GM18951 (cell line): ENCODE data around the gene ADAM10.

Experiments
- POLR2A ChIP-seq: IDR thresholded peaks from 4 replicates; pipeline ENCODE4 v1.6.1; 2011; ENCODE audit warnings: mild to moderate bottlenecking; ENCODE audit not compliant: insufficient read length, insufficient read depth; ENCODE audit errors: extremely low read depth
- in situ Hi-C: fragments of 300-500 bp; cut with MboI; formaldehyde crosslinking; loops from one replicate; pipeline ENCODE4 v1.12.0; 2022; ENCODE audit warnings: low sequenced_read_pairs, mixed read lengths, inconsistent platforms; ENCODE audit not compliant: unreplicated experiment

The ADAM10 gene

DNA sequence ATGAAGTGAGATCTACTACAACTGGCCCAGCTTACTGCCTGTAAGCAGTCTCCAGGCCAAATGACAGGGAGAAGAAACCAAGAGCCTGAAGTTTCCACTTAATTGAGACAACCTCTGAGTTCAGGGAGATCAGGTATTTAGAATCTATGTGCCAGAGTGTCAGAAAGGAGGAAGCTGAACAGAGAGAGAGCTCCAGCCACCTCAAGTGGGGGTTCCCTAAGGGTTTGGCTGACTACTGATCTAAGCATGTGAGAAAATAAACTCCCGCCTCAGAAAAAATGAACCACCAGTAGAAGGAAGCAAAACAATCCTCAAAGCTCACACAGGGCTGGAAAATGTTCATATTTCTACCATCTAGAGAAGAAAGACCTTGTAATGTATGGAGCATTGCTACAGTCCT is 25.0 kb downstream of the ADAM10 start:
- TF ChIP-seq POLR2A: no peak
- in situ Hi-C loops: no loop called here

DNA sequence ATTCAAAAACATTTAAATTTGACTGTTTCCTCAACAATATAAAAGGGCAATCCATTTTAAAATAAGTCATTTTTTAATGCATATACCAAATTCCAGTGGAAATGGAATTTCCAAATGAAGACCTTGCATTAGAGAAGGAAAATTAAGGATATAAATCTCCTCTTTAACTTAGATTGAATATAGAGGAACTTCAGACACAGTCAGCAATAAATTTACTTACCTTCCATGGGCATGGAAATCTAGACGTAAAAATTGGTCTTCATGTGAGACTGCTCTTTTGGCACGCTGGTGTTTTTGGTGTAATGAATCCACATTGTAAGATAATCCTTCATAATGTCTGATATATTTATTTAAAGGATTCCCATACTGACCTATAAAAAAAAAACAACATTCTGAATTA is 32.1 kb downstream of the ADAM10 start:
- no peak for TF ChIP-seq POLR2A
- in situ Hi-C loops: no loop called here

DNA sequence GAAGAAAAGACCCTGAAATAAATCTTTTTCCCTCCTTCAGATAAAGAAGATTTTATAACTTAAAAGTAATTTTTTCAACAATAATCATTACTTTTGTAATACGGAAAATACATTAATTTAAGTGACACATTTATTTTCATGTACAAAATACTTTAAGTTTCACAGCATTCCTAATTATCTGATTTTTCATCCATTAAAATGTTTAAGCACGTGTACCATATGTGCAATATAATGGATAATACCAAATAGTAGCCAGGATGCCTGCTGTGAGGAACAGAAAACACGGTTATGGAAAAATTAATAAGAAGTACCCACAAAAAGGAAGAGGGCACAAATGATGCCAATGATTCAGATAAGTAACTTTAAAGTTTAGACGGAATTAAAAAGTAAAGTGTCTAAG is 33.5 kb downstream of the ADAM10 start:
- no peak for TF ChIP-seq POLR2A
- in situ Hi-C loops: no loop called here

DNA sequence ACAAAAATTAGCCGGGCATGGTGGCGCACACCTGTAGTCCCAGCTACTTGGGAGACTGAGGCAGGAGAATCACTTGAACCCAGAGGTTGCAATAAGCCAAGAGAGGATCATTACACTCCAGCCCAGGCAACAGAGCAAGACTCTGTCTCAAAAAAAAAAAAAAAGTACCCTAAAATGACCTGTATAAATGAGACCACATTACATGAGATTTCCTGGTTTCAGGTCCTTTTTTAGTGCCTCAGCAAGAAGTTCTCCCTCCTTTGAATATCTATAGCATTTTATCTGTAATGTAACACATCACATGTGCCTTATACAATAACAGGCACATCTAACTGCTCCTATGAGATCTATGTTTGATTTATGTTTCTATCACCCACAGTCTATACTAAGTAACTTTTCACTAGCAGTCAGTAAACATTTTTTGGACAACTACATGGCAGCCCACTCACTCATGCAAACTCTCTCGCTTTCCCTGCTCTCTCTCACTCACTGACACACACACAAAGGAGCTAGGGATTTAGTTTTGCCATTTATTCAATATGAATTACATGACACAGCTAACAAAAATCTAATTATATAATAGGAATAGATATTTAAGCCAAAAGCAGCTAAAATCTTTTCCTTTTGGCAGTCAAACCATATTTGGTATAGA is 34.1 kb downstream of the ADAM10 start:
- in situ Hi-C loops: no loop called here
- TF ChIP-seq POLR2A: no peak

DNA sequence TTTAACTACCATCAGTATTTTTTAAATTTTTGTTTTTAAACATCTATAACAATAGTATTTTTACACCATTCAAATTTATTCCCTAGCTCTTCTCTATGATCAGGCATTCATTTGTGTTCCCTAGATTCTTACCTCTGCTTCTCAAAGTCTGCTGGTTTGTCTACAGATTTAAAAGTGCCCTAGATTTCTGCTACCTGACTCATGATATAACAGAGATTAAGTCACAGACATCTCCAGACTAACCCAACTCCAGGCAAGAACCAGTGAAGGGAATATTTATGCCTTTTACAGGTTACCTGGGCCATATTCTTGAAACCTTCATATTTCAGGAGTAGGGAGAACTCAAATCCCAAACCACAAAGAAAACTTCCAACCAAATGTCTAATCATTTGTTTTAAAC is 38.8 kb downstream of the ADAM10 start:
- in situ Hi-C loops: no loop called here
- no peak for TF ChIP-seq POLR2A

DNA sequence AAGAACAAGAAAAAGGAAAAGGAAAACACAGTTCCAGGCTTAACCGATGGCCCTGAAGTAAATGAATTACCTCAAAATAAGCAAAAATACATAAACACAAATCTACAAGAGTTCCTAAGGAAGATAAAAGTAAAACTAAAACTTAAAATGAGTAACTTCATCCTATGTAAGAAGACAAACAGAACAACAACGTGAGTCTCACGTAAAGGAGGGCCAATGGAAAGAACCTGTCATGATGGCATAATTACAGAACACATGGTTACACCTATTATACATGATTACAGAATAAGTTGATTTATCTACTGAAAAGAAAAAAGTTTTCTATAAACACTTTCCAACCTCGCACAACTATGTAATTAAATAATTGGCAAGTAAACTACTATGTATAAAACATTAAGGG is 42.1 kb downstream of the ADAM10 start:
- TF ChIP-seq POLR2A: no peak
- in situ Hi-C loops: no loop called here

DNA sequence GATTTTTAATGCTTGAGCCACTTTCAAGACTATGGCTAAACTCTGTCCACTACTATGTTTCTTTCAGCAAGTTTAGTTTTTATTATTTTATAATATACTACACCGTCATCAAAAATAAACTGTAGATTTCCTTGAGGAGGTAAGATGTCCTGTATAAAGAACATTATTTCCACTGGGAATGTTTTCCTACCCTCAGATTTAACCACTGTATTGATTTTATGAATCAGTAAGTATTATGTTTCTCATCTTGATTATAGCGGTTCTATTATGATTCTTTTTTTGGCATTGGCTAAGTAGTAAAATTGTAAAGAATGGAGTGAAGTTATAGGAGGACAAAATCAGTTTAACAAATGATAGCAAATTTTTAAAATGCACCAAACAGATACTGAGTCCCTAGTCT is 44.4 kb downstream of the ADAM10 start:
- in situ Hi-C loops: no loop called here
- TF ChIP-seq POLR2A: no peak

DNA sequence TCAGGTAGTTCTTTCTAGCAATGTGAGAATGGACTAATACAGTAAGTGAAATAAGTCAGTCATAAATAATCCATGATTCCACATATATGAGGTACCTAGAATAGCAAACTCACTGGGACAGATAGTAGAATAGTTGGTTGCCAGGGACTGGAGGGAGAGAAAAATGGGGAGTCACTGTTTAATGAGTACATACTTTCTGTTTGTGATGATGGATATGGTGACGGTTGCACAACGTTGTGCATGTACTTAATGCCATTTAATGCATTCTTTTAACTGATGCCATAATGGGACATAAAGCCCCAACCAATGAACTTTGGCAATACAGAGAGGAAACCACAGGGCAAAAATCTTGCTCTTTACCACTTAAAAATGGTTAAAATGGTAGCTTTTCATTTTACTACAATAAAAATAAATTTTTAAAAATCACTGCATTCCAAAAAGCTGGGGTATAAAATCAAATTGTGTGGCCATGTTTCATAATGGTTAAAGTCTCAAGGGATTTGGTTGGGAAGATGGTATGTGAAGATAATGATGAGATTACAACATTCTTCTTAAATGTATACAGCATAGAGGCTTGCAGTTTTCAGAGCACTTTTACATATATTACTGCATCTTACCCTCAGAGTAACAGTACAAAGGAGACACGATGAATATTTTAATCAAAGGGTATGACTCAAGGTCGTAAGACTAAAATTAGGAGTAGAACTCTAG is 45.2 kb downstream of the ADAM10 start:
- in situ Hi-C loops: no loop called here
- TF ChIP-seq POLR2A: no peak

DNA sequence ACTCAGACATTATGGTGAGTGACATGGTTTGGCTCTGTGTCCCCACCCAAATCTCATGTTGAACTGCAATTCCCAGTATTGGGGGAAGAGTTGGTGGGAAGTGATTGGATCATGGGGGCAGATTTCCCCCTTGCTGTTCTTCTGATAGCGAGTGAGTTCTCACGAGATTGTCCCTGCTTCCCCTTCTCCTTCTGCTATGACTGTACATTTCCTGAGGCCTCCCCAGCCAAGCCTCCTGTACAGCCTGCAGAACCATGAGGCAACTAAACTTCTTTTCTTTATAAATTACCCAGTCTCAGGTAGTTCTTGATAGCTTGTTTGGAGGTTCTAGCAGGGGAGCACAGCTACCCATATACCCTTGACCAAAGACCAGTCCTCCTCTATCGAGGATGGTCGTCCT is 45.9 kb downstream of the ADAM10 start:
- no peak for TF ChIP-seq POLR2A
- in situ Hi-C loops: no loop called here

DNA sequence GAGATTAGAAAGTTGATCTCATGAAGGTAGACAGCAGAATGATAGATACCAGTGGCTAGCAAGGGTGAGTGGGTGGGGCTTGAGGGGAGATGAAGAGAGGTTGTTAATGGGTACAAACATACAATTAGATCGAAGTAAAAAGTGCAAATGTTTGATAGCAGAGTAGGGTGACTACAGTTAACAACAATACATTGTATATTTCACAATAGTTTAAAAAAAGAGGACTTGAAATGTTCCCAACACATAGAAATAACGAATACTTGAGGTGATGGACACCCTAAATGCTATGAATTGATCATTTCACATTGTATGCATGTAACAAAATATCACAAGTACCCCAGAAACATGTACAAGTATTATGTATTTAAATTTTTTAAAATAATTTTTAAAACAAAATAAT is 47.3 kb downstream of the ADAM10 start:
- TF ChIP-seq POLR2A: no peak
- in situ Hi-C loops: no loop called here

DNA sequence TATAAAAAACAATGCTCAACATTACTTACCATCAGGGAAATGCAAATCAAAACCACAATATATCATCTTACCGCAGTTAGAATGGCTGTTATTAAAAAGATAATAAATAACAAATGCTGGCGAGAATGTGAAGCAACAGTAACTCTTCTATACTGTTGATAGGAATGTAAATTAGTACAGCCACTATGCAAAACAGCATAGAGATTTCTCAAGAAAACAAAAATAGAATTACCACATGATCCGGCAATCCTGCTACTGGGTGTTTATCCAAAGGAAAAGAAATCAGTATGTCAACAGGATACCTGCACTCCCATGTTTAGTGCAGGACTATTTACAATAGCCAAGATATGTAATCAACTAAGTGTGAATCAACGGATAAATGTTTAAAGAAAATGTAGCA is 48.1 kb downstream of the ADAM10 start:
- in situ Hi-C loops: no loop called here

DNA sequence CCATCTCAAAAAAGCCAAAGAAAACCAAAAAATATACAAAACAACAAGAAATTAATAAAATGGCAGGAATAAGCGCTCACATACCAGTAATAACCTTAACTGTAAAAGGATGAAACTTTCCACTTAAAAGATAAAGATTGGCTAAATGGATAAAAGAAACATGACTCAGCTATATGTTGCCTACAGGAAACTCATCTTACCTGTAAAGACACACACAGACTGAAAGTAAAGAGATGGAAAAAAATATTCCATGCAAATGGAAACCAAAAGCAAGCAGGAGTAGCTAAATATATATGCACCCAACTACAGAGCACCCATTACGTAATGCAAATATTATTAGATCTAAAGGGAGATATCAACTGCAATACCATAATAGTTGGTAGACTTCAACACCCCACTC is 49.7 kb downstream of the ADAM10 start:
- TF ChIP-seq POLR2A: no peak
- in situ Hi-C loops: no loop called here

More for the DNA sequence above, 48.1 kb downstream of the ADAM10 start:
- TF ChIP-seq POLR2A: no peak

DNA sequence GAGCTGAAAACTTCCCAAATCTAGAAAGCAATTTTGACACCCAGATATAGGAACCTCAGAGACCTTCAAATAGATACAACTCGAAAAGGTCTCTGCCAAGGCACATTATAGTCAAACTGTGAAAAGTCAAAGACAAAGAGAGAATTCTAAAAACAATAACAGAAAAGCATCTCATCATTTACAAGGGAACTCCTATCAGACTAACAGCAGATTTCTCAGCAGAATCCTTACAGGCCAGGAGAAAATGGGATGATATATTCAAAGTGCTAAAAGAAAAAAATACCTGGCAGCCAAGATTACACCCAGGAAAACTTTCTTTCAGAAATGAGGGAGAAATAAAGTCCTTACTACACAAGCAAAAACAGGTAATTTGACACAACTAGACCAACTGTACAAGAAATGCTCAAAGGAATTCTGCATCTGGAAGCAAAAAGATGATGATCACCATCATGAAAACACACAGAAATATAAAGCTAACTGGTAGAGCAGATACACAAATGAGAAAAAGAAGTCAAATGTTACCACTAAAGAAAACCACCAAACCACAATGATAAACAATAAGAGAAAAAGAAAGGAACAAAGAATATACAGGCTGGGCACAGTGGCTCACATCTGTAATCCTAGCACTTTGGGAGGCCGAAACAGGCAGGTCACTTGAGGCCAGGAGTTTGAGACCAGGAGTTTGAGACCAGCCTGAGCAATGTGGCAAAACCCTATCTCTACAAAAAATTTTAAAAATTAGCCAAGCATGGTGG is 50.4 kb downstream of the ADAM10 start:
- in situ Hi-C loops: no loop called here
- no peak for TF ChIP-seq POLR2A

DNA sequence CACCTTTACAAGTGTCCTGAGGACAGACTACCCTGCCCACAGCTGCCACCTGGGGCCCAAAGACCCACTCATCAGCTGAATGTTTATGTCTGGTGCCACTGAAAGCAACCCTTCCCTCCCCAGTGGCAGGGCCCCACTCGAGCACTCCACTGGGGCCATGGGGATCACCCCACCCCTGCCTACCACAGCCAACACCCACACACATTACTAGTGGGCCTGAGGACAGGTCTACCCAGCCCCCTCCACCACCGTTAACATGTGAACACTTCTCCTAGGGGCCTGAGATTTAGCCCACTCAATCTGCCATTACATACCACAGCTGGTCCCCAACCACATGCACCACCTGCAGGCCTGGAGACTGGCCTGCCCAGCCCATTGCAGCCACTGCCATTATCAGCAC is 52.3 kb downstream of the ADAM10 start:
- in situ Hi-C loops: no loop called here
- no peak for TF ChIP-seq POLR2A
